ENCODE results near the gene CEND1. TPM values are rescaled to one million over a fixed set of nuclear protein-coding genes. Genes with fewer than 3 reads are reported as not detected.

Gene CEND1
- total and polyA plus RNA-seq, 2 of the 13 experiments (the other 11 are each of a cell fraction or from before 2014, with no cell fraction given), result not detected

- POLR2A ChIA-PET, result no interaction called here
- in situ Hi-C loops (cut with HindIII; ENCODE audit: extremely low pct_ligation_motif_present, low pct_unique_long_range_greater_than_20kb), result no loop called here
- WGBS (ENCODE audit: low lambda C conversion rate), result 19% methylated on average over 3 of the region's 3 CpGs
These were observed 47.7 kb downstream of the CEND1 start for GRCh38 chr11:742156-742546.

More at GRCh38 chr11:742156-742546, 47.7 kb downstream of the CEND1 start:
- CTCF ChIA-PET (ENCODE audit: low intra/inter-chr PET ratio, low total read pairs), result no interaction called here
- no peaks in the 10 kb centered on the region for H4K20me1 ChIP-seq (ENCODE audit: insufficient read depth, low read length)
- H2AFZ ChIP-seq (ENCODE audit: low read length), result no peak overlapping the region
- H3K36me3 ChIP-seq (replicated peaks in 1 of 2; ENCODE audit: control insufficient read depth in 1 of 2, insufficient read depth in 2 of 2, low read length in 2 of 2), result no peaks in the 10 kb centered on the region
- no peak for TF ChIP-seq KLF6 (CRISPR knock-in tag; IDR thresholded peaks at IDR 0.05)
- TF ChIP-seq ZFP62 (CRISPR knock-in tag; IDR thresholded peaks at IDR 0.05), result no peak
- TF ChIP-seq ZSCAN31 (CRISPR knock-in tag; IDR thresholded peaks at IDR 0.05; ENCODE audit: low read depth), result no peak
- TF ChIP-seq ZBTB21 (CRISPR knock-in tag; IDR thresholded peaks at IDR 0.05), result no peak
- TF ChIP-seq ZNF747 (CRISPR knock-in tag; IDR thresholded peaks at IDR 0.05; ENCODE audit: borderline replicate concordance), result no peak
- no peak for TF ChIP-seq RARG (CRISPR knock-in tag; IDR thresholded peaks at IDR 0.05; ENCODE audit: low read depth)
- no peak for TF ChIP-seq HNF1B (CRISPR knock-in tag; IDR thresholded peaks at IDR 0.05)
- TF ChIP-seq ZNF33A (CRISPR knock-in tag; IDR thresholded peaks at IDR 0.05; ENCODE audit: borderline replicate concordance), result no peak
- no peak for TF ChIP-seq GMEB1 (CRISPR knock-in tag; IDR thresholded peaks at IDR 0.05; ENCODE audit: borderline replicate concordance)
- TF ChIP-seq ZNF451 (CRISPR knock-in tag; IDR thresholded peaks at IDR 0.05), result no peak
- TF ChIP-seq ZNF605 (CRISPR knock-in tag; IDR thresholded peaks at IDR 0.05), result no peak
- no peak for TF ChIP-seq UBTF (CRISPR knock-in tag; IDR thresholded peaks at IDR 0.05)
- TF ChIP-seq ZHX1 (CRISPR knock-in tag; IDR thresholded peaks at IDR 0.05; ENCODE audit: low read depth), result no peak
- TF ChIP-seq ZNF776 (CRISPR knock-in tag; IDR thresholded peaks at IDR 0.05), result no peak
- TF ChIP-seq NBN (conservative IDR thresholded peaks at IDR 0.05), result no peak
- TF ChIP-seq NFE2L2 (IDR thresholded peaks at IDR 0.05; ENCODE audit: low read length), result no peak
- no peak for TF ChIP-seq HIVEP1 (CRISPR knock-in tag; IDR thresholded peaks at IDR 0.05)
- no peak overlapping the region for H3K4me2 ChIP-seq (ENCODE audit: low read depth, low read length)
- H3K9ac ChIP-seq (ENCODE audit: insufficient read depth, low read depth, low read length), result no peak overlapping the region
- ATAC-seq (no peak), DNase-seq (ENCODE audit: low spot score) (no peak), FAIRE-seq (no peak)
- no peaks in the 10 kb centered on the region for H3K9me3 ChIP-seq (ENCODE audit: low read length)
- peaks cover 0 to 10% of the 10 kb centered on the region in 2 experiments; a peak in 4 of 5 replicates for H3K27me3 ChIP-seq (ENCODE audit: control insufficient read depth in 1 of 2, insufficient read depth in 2 of 2, low read length in 2 of 2)
- H3K4me1 ChIP-seq (ENCODE audit: insufficient read depth, low read length), result peaks cover 23% of the 10 kb centered on the region
- intact Hi-C loops (cut with micrococcal nuclease; ENCODE audit: unreplicated experiment), result no loop called here
- no peak overlapping the region for H3K27ac ChIP-seq (ENCODE audit: extremely low read length, insufficient read depth, low read length)
- no peak overlapping the region for H3K4me3 ChIP-seq (replicated peaks in 1 of 3; ENCODE audit: insufficient read depth in 1 of 3, low read depth in 2 of 3, low read length in 3 of 3)
- no peaks in the 10 kb centered on the region for H3K79me2 ChIP-seq (ENCODE audit: insufficient read depth, low read length)
- BruUV-seq (replicated peaks), result no TSS peak

Data from HepG2 (cell line).